Stimulated activated CD4-positive, alpha-beta T cell treated with anti-CD3 and anti-CD28 coated beads, Interleukin-1b, Interleukin-23, amount 100 ng/mL, for 24 hours (primary cell): ENCODE measurements around the gene MAU2.

Source experiments
- DNase-seq, 4 experiments: peaks; one replicate each; pipeline ENCODE4 v3.0.0-alpha.2; 2020; ENCODE audit warnings: low read depth in 4 of 4, low spot score in 1 of 4

The MAU2 gene

GRCh38 chr19:19320361-19321140 lies at the start of gene MAU2, which contains the start of gene SUGP1:
MAU2 (plus strand) TSS chr19:19320829; CDS start chr19:19320860, 31 bp downstream.
SUGP1 (minus strand) TSS chr19:19320509; CDS start chr19:19320496, 13 bp downstream.
- peak; percentile 68 to 86 (median 74) for DNase-seq

DNA sequence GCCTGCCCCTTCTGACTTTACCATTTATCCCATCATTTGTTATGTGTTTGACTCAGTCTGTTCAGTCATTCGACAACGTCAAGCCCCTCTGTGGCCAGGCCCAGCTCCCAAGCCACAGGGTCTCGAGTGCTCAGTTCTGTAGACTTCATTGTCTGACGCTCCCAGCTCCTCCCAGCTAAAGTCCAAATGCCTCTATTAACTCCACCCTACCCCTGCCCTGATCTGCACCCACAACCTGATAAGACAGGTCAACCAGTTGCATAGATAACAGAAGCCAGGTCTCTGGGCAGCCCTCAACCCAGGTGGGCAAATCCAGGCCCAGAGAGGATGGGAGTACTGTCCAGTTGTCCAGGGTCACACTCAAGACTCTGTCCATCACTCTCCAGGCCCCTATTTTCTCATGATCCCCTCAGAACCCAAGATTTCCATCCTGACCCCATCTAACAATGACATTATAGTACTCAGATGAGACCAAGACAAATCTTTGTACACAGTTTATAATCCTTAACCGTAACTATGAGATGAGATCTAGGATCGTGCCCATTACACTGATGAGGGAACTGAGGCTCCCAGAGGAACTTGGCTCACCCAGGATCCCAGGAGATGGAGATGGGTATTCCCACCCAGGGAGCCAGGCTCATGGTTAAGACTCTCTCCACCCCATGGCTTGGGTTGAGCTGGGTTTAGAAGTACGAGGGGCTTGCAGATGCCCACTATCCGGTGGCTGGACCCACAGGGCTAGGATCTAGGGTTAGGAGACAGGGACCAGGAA lies 48.6 kb upstream of the MAU2 start:
- DNase-seq = no peak

DNA sequence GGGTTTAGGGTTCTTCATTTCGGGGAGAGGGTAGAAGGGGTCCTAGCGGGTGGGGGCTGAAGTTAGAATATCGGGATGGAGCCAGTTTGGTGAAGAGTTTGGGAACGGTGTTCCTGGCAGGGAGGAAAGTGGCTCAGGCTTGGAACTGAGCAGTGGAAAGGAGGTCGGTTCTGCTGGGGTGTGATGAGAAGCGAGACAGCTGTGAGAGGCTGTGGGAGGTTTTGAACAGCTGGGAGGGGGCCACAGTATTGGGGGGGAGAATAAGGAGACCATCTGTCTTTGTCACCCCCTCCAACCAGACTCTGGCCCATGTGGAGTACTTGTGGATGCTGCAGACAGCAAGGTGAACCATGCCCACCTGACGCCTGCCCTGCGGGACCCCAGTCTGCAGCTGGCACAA lies 46.5 kb upstream of the MAU2 start:
- DNase-seq = no peak

GRCh38 chr19:19274716-19275565 lies 45.7 kb upstream of the MAU2 start:
- DNase-seq = no peak

DNA sequence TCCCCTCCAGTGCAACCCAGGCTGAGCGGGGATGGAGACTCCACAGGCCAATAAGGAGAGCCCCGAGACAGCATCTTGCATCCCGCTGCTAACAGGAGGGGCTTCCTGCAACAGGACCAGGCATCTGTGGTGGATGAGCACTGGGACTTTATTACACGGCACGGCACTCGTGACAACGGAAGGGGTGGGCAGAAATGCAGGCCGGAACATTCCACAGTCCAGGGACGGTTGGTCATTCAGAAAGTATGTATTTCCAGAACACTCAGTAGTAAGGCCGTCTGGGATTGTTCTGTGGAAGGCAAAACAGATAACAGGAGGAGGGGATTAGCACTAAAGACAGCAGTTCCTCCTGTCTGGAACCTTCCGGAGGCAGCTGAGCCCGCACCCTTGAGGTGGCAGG lies 44.2 kb upstream of the MAU2 start:
- DNase-seq = no peak

- DNase-seq = no peak
These were observed 43.8 kb upstream of the MAU2 start for GRCh38 chr19:19276851-19277250.

- no peak for DNase-seq
These were observed 42.3 kb upstream of the MAU2 start for GRCh38 chr19:19278315-19278714.

DNA sequence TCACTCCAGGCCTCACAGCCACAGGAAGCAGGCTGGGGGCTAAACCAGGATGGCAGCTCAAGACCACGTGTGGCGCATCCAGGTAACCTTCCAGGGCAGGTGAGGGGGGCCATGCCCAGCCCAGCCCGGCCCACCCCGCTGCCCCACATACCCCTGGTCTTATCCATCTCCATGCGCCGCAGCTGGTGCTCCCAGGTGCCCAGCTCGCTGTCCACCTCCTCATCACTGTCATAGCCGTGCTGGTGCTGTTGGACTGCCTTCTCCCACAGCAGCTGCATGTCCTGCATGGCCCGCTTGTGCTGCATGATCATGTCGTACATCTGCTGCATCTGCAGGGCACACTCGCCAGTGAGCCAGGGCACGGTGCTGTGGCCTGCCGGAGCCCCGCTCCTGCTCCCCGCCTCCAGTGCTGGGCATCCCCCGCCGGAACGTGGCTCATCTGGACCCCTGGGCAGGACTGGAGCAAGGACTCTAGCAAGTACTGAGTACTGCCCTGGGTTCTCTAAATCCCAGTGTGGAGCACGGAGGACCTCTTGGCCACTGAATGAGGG lies 41.5 kb upstream of the MAU2 start:
- no peak for DNase-seq

- DNase-seq = no peak
These were observed 40.8 kb upstream of the MAU2 start for GRCh38 chr19:19279853-19280252.

DNA sequence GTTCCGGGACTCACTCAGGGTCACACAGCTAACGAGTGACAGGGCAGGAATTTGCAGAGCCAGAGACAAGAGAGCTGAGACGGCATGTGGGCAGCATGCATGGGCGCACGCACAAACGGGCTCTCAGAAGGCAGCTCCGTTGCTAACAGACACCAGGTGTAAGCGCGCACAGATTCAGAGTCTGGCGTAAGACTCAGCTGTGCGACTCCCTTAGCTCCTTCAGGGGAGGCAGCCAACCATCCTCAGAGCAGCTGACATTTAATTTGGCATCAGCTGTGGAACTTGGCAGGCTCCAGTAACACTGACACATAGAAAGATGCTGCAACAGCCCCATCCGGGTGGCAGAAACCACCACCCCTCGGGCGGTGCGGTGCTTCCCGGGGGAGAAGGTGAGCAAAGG lies 40.1 kb upstream of the MAU2 start:
- no peak for DNase-seq

DNA sequence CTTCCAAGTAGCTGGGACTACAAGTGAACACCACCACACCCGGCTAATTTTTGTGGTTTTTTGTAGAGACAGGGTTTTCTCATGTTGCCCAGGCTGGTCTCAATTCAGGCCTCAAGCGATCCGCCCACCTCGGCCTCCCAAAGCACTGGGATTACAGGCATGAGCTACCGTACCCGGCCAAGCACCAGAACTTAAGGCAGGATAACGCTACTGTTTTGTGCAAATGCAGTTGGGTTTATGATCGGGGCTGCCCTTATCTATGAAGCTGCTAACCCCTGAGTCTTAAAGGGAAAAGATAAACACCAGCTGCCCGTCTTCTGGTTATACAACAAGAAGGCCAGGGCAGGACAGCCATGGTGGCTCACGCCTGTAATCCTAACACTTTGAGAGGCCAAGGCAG lies 34.9 kb upstream of the MAU2 start:
- no peak for DNase-seq

DNA sequence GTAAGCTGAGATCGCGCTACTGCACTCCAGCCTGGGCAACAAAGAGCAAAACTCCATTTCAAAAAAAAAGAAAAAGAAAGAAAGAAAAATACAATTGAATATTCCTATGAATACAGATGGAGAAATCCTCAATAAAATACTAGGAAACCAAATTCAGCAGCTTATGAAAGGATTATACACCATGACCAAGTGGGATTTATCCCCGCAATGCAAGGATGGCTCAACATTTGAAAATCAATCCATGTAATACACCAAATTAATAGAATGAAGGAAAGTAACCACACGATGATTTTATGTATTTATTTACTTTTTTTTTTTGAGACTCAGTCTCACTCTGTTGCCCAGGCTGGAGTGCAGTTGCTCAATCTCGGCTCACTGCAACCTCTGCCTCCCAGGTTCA lies 28.0 kb upstream of the MAU2 start:
- DNase-seq = no peak

GRCh38 chr19:19294914-19295313 lies 25.7 kb upstream of the MAU2 start:
- no peak for DNase-seq

- DNase-seq = no peak
These were observed 23.5 kb upstream of the MAU2 start for GRCh38 chr19:19296953-19297689.

DNA sequence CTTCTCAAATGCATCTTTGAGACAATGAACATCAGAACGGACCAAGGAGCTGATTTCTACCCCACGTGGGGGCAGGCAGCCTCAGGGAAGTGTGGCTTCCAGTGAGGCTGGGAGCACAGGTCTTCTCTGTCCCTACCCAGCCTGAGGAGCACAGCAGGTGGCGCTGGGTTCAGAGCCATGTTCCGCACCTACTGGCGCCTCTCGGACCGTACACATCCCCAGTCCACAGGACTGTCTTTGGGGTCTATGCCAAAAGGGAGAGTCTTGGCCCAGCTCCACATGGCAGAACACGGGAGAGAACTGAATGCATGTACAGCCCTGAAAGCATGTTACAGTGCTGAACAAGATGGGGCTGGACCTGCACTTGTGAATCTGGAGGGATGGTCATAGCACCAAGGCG lies 22.9 kb upstream of the MAU2 start:
- no peak for DNase-seq

DNA sequence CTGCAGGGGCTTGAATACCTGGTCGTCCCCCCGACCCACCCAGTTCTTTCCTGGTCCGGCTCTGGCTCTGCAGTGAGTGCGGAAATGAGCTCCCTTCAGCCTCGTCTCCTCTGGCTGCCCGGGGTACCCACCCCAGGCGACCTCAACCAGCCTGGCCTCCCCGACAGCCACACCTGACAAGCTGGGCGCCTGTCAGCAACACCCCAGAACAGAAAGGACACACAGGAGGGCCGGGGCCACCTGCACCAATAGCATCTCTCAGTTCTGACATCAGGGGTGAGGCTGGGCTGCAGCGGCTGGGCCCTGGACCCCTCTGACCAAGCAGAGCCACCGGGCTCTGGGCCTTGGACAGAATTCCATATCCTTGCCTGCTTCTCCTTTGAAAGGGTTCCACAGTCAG lies 20.0 kb upstream of the MAU2 start:
- no peak for DNase-seq

DNA sequence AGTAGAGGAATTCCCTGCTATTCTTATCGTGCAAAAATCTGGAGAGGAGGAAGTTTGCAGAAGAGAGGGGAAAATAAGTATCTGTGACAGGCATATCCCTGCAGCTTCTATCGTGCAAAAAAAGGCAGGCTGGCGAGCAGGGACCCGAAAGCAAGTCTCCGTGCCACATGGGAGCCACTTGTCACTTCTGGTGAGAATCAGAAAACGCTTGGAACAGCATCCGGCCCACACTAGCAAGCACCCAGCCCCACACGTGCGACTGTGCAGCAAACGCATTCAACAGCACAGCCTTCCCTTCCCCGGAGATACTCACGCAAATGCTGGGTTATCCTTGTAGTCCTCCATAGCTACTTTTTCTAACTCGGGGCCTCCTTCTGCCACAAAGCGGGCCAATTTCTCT lies 17.2 kb upstream of the MAU2 start:
- DNase-seq = no peak

DNA sequence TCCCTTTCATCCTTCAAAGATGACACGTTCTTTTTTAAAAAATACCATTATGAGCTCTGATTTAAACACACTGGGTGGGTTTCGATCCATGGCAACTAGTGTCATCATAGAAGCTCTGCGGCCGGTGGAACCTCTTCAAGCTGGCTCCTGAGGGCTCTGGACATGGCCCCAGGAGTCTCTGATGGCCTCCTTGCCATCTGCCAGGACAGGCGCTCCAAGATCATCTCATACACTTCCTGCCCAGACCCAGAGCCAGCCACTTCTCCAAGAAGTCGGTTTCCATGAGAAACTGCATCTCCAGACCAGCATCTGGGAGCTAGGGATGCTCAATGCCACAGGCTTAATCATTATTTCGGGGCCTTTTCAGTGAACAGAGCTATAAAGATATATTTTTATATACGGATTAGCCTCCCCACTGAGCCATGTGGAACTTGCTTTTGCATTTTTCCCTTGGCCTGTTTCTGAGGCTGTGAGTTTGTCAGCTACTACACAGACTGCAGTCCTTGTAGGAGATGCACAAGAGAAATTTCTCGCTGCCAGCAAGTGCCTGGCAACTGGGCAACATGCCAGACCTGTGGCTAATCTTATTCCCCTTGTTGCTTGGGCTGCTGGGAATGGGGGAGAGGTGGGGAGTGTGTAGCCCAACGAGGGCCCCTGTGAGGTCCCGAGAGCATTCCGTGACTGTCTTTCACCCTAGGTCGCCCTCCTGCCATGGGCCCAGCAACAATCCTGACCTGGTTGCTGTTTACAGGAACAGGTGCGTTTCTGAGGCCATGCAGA lies 16.3 kb upstream of the MAU2 start:
- no peak for DNase-seq

- DNase-seq = no peak
These were observed 15.6 kb upstream of the MAU2 start for GRCh38 chr19:19305066-19305465.

DNA sequence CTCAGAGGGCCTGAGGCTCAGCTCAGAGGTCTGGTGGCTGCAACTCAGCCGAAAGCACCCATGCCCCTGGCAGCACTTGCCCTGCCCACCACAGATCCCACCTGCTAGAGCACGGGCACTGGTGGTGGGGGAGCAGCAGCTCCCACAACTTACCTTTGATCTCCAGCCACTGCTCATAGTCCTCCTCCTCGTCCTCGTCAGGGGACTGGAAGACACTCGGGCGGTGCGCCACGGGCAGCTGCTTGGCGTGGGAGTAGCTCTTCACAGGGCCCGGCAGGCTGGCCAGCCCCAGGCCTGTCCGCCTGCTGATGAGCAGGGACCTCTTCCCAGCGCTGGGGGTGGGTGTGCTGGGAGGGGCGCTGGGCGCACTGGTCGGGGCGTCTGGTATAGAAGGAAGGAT lies 14.9 kb upstream of the MAU2 start:
- no peak for DNase-seq
